ENCODE data around the gene HIPK2.

- TF ChIP-seq, protein P1, sequence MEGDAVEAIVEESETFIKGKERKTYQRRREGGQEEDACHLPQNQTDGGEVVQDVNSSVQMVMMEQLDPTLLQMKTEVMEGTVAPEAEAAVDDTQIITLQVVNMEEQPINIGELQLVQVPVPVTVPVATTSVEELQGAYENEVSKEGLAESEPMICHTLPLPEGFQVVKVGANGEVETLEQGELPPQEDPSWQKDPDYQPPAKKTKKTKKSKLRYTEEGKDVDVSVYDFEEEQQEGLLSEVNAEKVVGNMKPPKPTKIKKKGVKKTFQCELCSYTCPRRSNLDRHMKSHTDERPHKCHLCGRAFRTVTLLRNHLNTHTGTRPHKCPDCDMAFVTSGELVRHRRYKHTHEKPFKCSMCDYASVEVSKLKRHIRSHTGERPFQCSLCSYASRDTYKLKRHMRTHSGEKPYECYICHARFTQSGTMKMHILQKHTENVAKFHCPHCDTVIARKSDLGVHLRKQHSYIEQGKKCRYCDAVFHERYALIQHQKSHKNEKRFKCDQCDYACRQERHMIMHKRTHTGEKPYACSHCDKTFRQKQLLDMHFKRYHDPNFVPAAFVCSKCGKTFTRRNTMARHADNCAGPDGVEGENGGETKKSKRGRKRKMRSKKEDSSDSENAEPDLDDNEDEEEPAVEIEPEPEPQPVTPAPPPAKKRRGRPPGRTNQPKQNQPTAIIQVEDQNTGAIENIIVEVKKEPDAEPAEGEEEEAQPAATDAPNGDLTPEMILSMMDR (IDR thresholded peaks at IDR 0.05) = no peak
- no peak for TF ChIP-seq POLR2A (IDR thresholded peaks at IDR 0.05)
Measured at GRCh38 chr7:139574618-139575337, 203.0 kb downstream of the HIPK2 start.
